Measurements from ENCODE around the gene EPHA6. TPM values are rescaled to one million over a fixed set of nuclear protein-coding genes. Genes with fewer than 3 reads are reported as not detected.

The EPHA6 gene
- total and polyA plus RNA-seq, 10 of the 15 experiments (the other 5 are each of a cell fraction or from before 2014, with no cell fraction given), result not detected

DNA sequence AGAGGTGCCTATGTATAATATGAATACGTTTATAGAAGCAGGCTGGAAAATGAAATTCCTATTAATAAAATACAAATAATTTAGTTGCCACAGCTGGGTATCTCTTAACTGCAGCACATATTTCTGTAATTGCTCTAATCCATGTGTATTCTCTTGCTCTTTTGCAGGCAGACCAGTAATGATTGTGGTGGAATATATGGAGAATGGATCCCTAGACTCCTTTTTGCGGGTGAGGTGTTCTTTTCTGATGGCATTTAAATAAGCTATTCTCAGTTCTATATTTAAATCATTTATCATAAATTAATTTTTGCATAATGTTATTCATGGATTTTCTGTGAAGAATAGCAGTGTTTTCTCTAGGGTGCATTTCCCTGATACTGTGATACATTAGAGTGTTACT is 796.2 kb downstream of the EPHA6 start:
- 23% methylated on average over 2 of the region's 2 CpGs for WGBS (ENCODE audit: insufficient coverage, insufficient replicate concordance, low lambda C conversion rate, missing lambda C conversion rate)
- RAD21 ChIA-PET (ENCODE audit: unreplicated experiment), result no interaction called here
- CTCF ChIA-PET, result no interaction called here
- BruUV-seq (replicated peaks), result no TSS peak
- POLR2A ChIA-PET, result no interaction called here
- SMC1A ChIA-PET (ENCODE audit: uncharacterized antibody, unreplicated experiment), result no interaction called here
- no peak for FAIRE-seq
- H3K4me1 ChIP-seq (ENCODE audit: control insufficient read depth, insufficient read depth, low read length), result no peaks in the 10 kb centered on the region
- no peaks in the 10 kb centered on the region for H3K36me3 ChIP-seq (ENCODE audit: control insufficient read depth in 2 of 2, insufficient read depth in 2 of 2, low read length in 1 of 2)
- H3K9ac ChIP-seq (ENCODE audit: control insufficient read depth, insufficient read depth, low read length), result no peak overlapping the region
- H4K20me1 ChIP-seq (ENCODE audit: control insufficient read depth, insufficient read depth), result no peaks in the 10 kb centered on the region
- no peaks in the 10 kb centered on the region for H3K79me2 ChIP-seq (ENCODE audit: control insufficient read depth, insufficient read depth, low read length)
- TF ChIP-seq, protein P1, sequence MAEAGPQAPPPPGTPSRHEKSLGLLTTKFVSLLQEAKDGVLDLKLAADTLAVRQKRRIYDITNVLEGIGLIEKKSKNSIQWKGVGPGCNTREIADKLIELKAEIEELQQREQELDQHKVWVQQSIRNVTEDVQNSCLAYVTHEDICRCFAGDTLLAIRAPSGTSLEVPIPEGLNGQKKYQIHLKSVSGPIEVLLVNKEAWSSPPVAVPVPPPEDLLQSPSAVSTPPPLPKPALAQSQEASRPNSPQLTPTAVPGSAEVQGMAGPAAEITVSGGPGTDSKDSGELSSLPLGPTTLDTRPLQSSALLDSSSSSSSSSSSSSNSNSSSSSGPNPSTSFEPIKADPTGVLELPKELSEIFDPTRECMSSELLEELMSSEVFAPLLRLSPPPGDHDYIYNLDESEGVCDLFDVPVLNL (IDR thresholded peaks at IDR 0.05; ENCODE audit: low read depth, low read length), result no peak
- TF ChIP-seq, protein P2, sequence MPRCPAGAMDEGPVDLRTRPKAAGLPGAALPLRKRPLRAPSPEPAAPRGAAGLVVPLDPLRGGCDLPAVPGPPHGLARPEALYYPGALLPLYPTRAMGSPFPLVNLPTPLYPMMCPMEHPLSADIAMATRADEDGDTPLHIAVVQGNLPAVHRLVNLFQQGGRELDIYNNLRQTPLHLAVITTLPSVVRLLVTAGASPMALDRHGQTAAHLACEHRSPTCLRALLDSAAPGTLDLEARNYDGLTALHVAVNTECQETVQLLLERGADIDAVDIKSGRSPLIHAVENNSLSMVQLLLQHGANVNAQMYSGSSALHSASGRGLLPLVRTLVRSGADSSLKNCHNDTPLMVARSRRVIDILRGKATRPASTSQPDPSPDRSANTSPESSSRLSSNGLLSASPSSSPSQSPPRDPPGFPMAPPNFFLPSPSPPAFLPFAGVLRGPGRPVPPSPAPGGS (IDR thresholded peaks at IDR 0.05; ENCODE audit: borderline replicate concordance, insufficient read depth, low read depth, low read length, poor library complexity, severe bottlenecking), result no peak
- TF ChIP-seq LARP7 (IDR thresholded peaks at IDR 0.05) (no peak), SIN3A (IDR thresholded peaks at IDR 0.05; ENCODE audit: low read depth, low read length) (no peak), MLLT1 (IDR thresholded peaks at IDR 0.05) (no peak), TCF3 (IDR thresholded peaks at IDR 0.05; ENCODE audit: borderline replicate concordance, insufficient read depth, low read depth, low read length) (no peak)
- in situ Hi-C loops (cut with MboI) (no loop called here), intact Hi-C loops (cut with micrococcal nuclease; ENCODE audit: unreplicated experiment) (no loop called here)
- H3K27ac ChIP-seq (ENCODE audit: control insufficient read depth, insufficient read depth), result no peak overlapping the region
- no peak for ATAC-seq
- H3K9me3 ChIP-seq (replicated peaks; ENCODE audit: control insufficient read depth, insufficient read depth, low read length), result no peaks in the 10 kb centered on the region
- H3K27me3 ChIP-seq (replicated peaks in 1 of 2; ENCODE audit: control insufficient read depth in 2 of 2, insufficient read depth in 2 of 2, low read length in 1 of 2), result no peaks in the 10 kb centered on the region
- no peak for DNase-seq (ENCODE audit: low read depth, low spot score)
- H3K4me2 ChIP-seq (ENCODE audit: control insufficient read depth, insufficient read depth), result no peak overlapping the region
- H3K4me3 ChIP-seq, result no peak overlapping the region
- H2AFZ ChIP-seq (ENCODE audit: control insufficient read depth, low read depth, low read length), result no peak overlapping the region

All from GM12878 (cell line).